IMR-90 (cell line): Measurements from ENCODE around the gene CREBBP. TPM values are rescaled to one million over a fixed set of nuclear protein-coding genes. Genes with fewer than 3 reads are reported as not detected.

Source experiments
- ATAC-seq: fragments of 200-7000 bp; cut with Tn5 transposase; 2 replicates; pipeline ENCODE4 v1.9.1; 2020; ENCODE audit warnings: low read depth, mild to moderate bottlenecking, moderate library complexity
- BruUV-seq: library from RNA; stranded (reverse); fragments of 400-500 nt; replicated peaks from 2 replicates; lab custom pipeline; 2021; lab: Mats Ljungman, UMichigan
- CTCF ChIA-PET: fragments of 300-600 bp; formaldehyde crosslinking; extraction: SDS; loops from one replicate; lab custom pipeline; 2021; ENCODE audit warnings: antibody characterized with exemption; lab: Yijun Ruan, JAX
- POLR2A ChIA-PET: fragments of 300-600 bp; sonication (Branson Sonifier 250); formaldehyde crosslinking; loops from one replicate; lab custom pipeline; 2022; ENCODE audit warnings: antibody characterized with exemption; ENCODE audit not compliant: unreplicated experiment; lab: Charles Lee
- DNase-seq: peaks from one replicate; pipeline ENCODE4 v3.0.0; 2013
- H2AFZ ChIP-seq: replicated peaks from 2 replicates; pipeline ENCODE3; 2013; ENCODE audit warnings: low read length, mild to moderate bottlenecking; ENCODE audit not compliant: poor library complexity
- H2AK5ac ChIP-seq: 2 replicates; pipeline ENCODE4 v1.6.1; 2013; ENCODE audit warnings: low read depth, low read length, inconsistent platforms
- H2AK9ac ChIP-seq: replicated peaks from 2 replicates; pipeline ENCODE3; 2013; ENCODE audit warnings: mild to moderate bottlenecking, low read depth, low read length, moderate library complexity; ENCODE audit not compliant: poor library complexity
- H2BK120ac ChIP-seq: 2 replicates; pipeline ENCODE4 v1.6.1; 2013; ENCODE audit warnings: low read depth, low read length, inconsistent platforms
- H2BK15ac ChIP-seq: 3 replicates; pipeline ENCODE4 v1.6.1; 2013; ENCODE audit warnings: low read depth, low read length, inconsistent platforms
- H2BK20ac ChIP-seq: 2 replicates; pipeline ENCODE4 v1.6.1; 2013; ENCODE audit warnings: low read depth, mild to moderate bottlenecking, inconsistent platforms, low read length, moderate library complexity
- H2BK5ac ChIP-seq: 2 replicates; pipeline ENCODE4 v1.6.1; 2013; ENCODE audit warnings: mild to moderate bottlenecking, low read depth, low read length, inconsistent platforms; ENCODE audit not compliant: poor library complexity, severe bottlenecking
- H3K14ac ChIP-seq: replicated peaks from 2 replicates; pipeline ENCODE4 v1.6.1; 2013; ENCODE audit warnings: low read depth, low read length, inconsistent platforms
- H3K18ac ChIP-seq: 2 replicates; pipeline ENCODE4 v1.6.1; 2013; ENCODE audit warnings: low read depth, low read length, control low read depth
- H3K23ac ChIP-seq: 2 replicates; pipeline ENCODE4 v1.6.1; 2013; ENCODE audit warnings: low read depth, low read length, inconsistent platforms
- H3K27ac ChIP-seq: 2 replicates; pipeline ENCODE4 v1.5.1; 2013; ENCODE audit warnings: mild to moderate bottlenecking, control low read depth, low read length; ENCODE audit not compliant: insufficient read depth
- H3K27me3 ChIP-seq: 2 replicates; pipeline ENCODE4 v1.6.1; 2013; ENCODE audit warnings: low read length; ENCODE audit not compliant: control insufficient read depth, insufficient read depth
- H3K36me3 ChIP-seq: 2 replicates; pipeline ENCODE4 v1.6.1; 2013; ENCODE audit warnings: low read length, mixed read lengths; ENCODE audit not compliant: control insufficient read depth, insufficient read depth
- H3K4ac ChIP-seq: 2 replicates; pipeline ENCODE4 v1.6.1; 2013; ENCODE audit warnings: low read depth, low read length, inconsistent platforms
- H3K4me1 ChIP-seq: 2 replicates; pipeline ENCODE4 v1.6.1; 2013; ENCODE audit warnings: low read length, mixed read lengths; ENCODE audit not compliant: control insufficient read depth, insufficient read depth
- H3K4me2 ChIP-seq: 2 replicates; pipeline ENCODE4 v1.6.1; 2013; ENCODE audit warnings: low read depth, mild to moderate bottlenecking, control low read depth, low read length, moderate library complexity
- H3K4me3 ChIP-seq: 2 replicates; pipeline ENCODE4 v1.5.1; 2013; ENCODE audit warnings: low read depth, mild to moderate bottlenecking, control low read depth, low read length, moderate library complexity; ENCODE audit not compliant: insufficient read depth
- H3K56ac ChIP-seq: 2 replicates; pipeline ENCODE4 v1.6.1; 2013; ENCODE audit warnings: low read length, inconsistent platforms; ENCODE audit not compliant: insufficient read depth; ENCODE audit errors: extremely low read depth
- H3K79me1 ChIP-seq, 2 experiments: 2 replicates each; pipeline ENCODE4 v1.6.1; 2013; ENCODE audit warnings: low read length in 2 of 2, inconsistent platforms in 1 of 2, low read depth in 1 of 2
- H3K9ac ChIP-seq: 2 replicates; pipeline ENCODE4 v1.6.1; 2013; ENCODE audit warnings: low read depth, low read length, control low read depth
- H3K9me1 ChIP-seq: 2 replicates; pipeline ENCODE4 v1.6.1; 2013; ENCODE audit warnings: low read length, inconsistent platforms; ENCODE audit not compliant: insufficient read depth
- H3K9me3 ChIP-seq: 2 replicates; pipeline ENCODE4 v1.6.1; 2013; ENCODE audit warnings: low read length; ENCODE audit not compliant: control insufficient read depth, insufficient read depth
- H4K20me1 ChIP-seq: 2 replicates; pipeline ENCODE4 v1.6.1; 2013; ENCODE audit warnings: low read length, inconsistent platforms; ENCODE audit not compliant: insufficient read depth
- H4K5ac ChIP-seq: 2 replicates; pipeline ENCODE4 v1.6.1; 2013; ENCODE audit warnings: mild to moderate bottlenecking, low read depth, low read length, control low read depth
- H4K8ac ChIP-seq, 2 experiments: 2 replicates each; pipeline ENCODE4 v1.6.1; 2013; ENCODE audit warnings: low read depth in 2 of 2, low read length in 2 of 2, control low read depth in 1 of 2, inconsistent platforms in 1 of 2
- H4K91ac ChIP-seq: 2 replicates; pipeline ENCODE4 v1.6.1; 2013; ENCODE audit warnings: low read depth, low read length, inconsistent platforms; ENCODE audit not compliant: insufficient read depth
- BHLHE40 ChIP-seq: fragments of 150-350 bp; IDR thresholded peaks from 2 replicates; pipeline ENCODE4 v1.6.1; 2016; ENCODE audit warnings: mild to moderate bottlenecking, low read depth, low read length
- CEBPB ChIP-seq: IDR thresholded peaks from 2 replicates; pipeline ENCODE4 v1.6.1; 2012; ENCODE audit warnings: low read depth, low read length, improper control_type of control experiment
- CHD1 ChIP-seq: IDR thresholded peaks from 2 replicates; pipeline ENCODE4 v1.6.1; 2012; ENCODE audit warnings: low read depth, low read length, improper control_type of control experiment
- ELK1 ChIP-seq: fragments of 150-350 bp; IDR thresholded peaks from 2 replicates; pipeline ENCODE4 v1.6.1; 2016; ENCODE audit warnings: low read depth, mild to moderate bottlenecking, low read length, moderate library complexity, borderline replicate concordance
- FOS ChIP-seq: fragments of 150-350 bp; IDR thresholded peaks from 2 replicates; pipeline ENCODE4 v1.6.1; 2016; ENCODE audit warnings: low read depth, low read length
- MAFK ChIP-seq: IDR thresholded peaks from 2 replicates; pipeline ENCODE4 v1.6.1; 2012; ENCODE audit warnings: low read depth, low read length, improper control_type of control experiment
- MAZ ChIP-seq: IDR thresholded peaks from 2 replicates; pipeline ENCODE4 v1.6.1; 2012; ENCODE audit warnings: low read depth, mild to moderate bottlenecking, low read length, improper control_type of control experiment, moderate library complexity, borderline replicate concordance
- MXI1 ChIP-seq: IDR thresholded peaks from 2 replicates; pipeline ENCODE4 v1.6.1; 2012; ENCODE audit warnings: low read depth, mild to moderate bottlenecking, low read length, moderate library complexity, borderline replicate concordance
- NFE2L2 ChIP-seq: fragments of 150-350 bp; IDR thresholded peaks from 2 replicates; pipeline ENCODE4 v1.6.1; 2016; ENCODE audit warnings: low read depth, mild to moderate bottlenecking, low read length
- POLR2A ChIP-seq: IDR thresholded peaks from 2 replicates; pipeline ENCODE4 v1.6.1; 2012; ENCODE audit warnings: mild to moderate bottlenecking, low read depth, low read length
- RAD21 ChIP-seq: IDR thresholded peaks from 2 replicates; pipeline ENCODE4 v1.6.1; 2012; ENCODE audit warnings: low read length, improper control_type of control experiment
- RCOR1 ChIP-seq: IDR thresholded peaks from 2 replicates; pipeline ENCODE4 v1.6.1; 2012; ENCODE audit warnings: mild to moderate bottlenecking, low read length, improper control_type of control experiment; ENCODE audit not compliant: insufficient replicate concordance
- SMC3 ChIP-seq: fragments of 150-350 bp; IDR thresholded peaks from 2 replicates; pipeline ENCODE4 v1.6.1; 2016; ENCODE audit warnings: low read depth, mild to moderate bottlenecking, antibody characterized with exemption, low read length, moderate library complexity
- USF2 ChIP-seq: fragments of 150-350 bp; IDR thresholded peaks from 2 replicates; pipeline ENCODE4 v1.6.1; 2017; ENCODE audit warnings: mild to moderate bottlenecking, antibody characterized with exemption, low read length, low read depth
- WGBS, 2 experiments: methylation state at CpG; one replicate each; pipeline versions ENCODE4 v1.1.5 to v1.1.7; 2013; ENCODE audit warnings: missing lambda C conversion rate in 2 of 2; ENCODE audit not compliant: insufficient read length in 1 of 2; ENCODE audit errors: extremely low coverage in 2 of 2; 5-methylcytosine and 5-hydroxymethylcytosine counted together
- dilution Hi-C: fragments of 300-500 bp; cut with HindIII; formaldehyde crosslinking; loops from one replicate; pipeline ENCODE4 v1.14.3; 2018; ENCODE audit warnings: low sequenced_read_pairs; ENCODE audit not compliant: unreplicated experiment
- in situ Hi-C: fragments of 300-500 bp; cut with MboI; formaldehyde crosslinking; loops from 3 replicates; pipeline ENCODE4 v1.14.3; 2019; ENCODE audit warnings: low sequenced_read_pairs, inconsistent platforms, mixed read lengths
- intact Hi-C: fragments of 100-400 bp; cut with micrococcal nuclease; formaldehyde crosslinking; loops from 2 replicates; pipeline ENCODE4 v1.10.0; 2022
- polyA plus RNA-seq, 3 experiments: library from polyadenylated mRNA; depleted of rRNA; stranded (reverse); fragments of >200 nt; gene quantifications; 2 replicates each; pipeline ENCODE4 v1.2.3, GENCODE V29; 2012; ENCODE audit warnings: low replicate concordance in 1 of 3
- total RNA-seq: library from RNA; depleted of rRNA; stranded (reverse); fragments of >200 nt; gene quantifications from 2 replicates; pipeline ENCODE4 v1.2.3, GENCODE V29; 2012

CREBBP gene
- total and polyA plus RNA-seq, 2 of the 4 experiments (the other 2 are of a cell fraction), result 7.3 to 12.5 TPM

- no peak for TF ChIP-seq NFE2L2
Measured at GRCh38 chr16:3856367-3857141, 24.0 kb downstream of the CREBBP start (continued).

GRCh38 chr16:3854750-3855541 is 25.6 kb downstream of the CREBBP start:
- 92% methylated on average over 13 of the region's 19 CpGs; no CpG with 5 or more reads in 1 of the 2 experiments for WGBS, 2 experiments
- Histone ChIP-seq H3K9me3 (no peaks in the 10 kb centered on the region), H3K23ac (no peak overlapping the region), H2BK20ac (no peak overlapping the region), H3K4me3 (no peak overlapping the region), H3K14ac (no peak overlapping the region), H3K27me3 (no peaks in the 10 kb centered on the region), H3K9me1 (peaks cover 40% of the 10 kb centered on the region), H2BK15ac (no peak overlapping the region), H3K9ac (no peak overlapping the region), H3K27ac (no peak overlapping the region), H2AK9ac (no peak overlapping the region), H3K79me1 (peaks cover 18 to 84% of the 10 kb centered on the region in 2 experiments), H3K4me1 (peaks cover 23% of the 10 kb centered on the region), H3K56ac (no peak overlapping the region), H3K18ac (no peak overlapping the region), H2AFZ (no peak overlapping the region), H3K36me3 (peaks cover 12% of the 10 kb centered on the region), H4K5ac (no peak overlapping the region), H2BK5ac (no peak overlapping the region), H4K8ac (no peak overlapping the region), H4K91ac (no peak overlapping the region), H2BK120ac (no peak overlapping the region), H2AK5ac (no peak overlapping the region), H4K20me1 (peaks cover 94% of the 10 kb centered on the region), H3K4me2 (no peak overlapping the region), H3K4ac (no peak overlapping the region)
- ChIA-PET POLR2A (no interaction called here), CTCF (no interaction called here)
- no TSS peak for BruUV-seq
- intact Hi-C loops (no loop called here), in situ Hi-C loops (no loop called here), dilution Hi-C loops (no loop called here)
- no peak for ATAC-seq
- no peak for DNase-seq
- TF ChIP-seq MAFK (no peak), MAZ (no peak), USF2 (no peak), RAD21 (no peak), POLR2A (no peak), MXI1 (no peak), CHD1 (no peak), FOS (no peak), CEBPB (no peak), ELK1 (no peak), NFE2L2 (no peak), BHLHE40 (no peak), RCOR1 (no peak), SMC3 (no peak)
